ENCODE results near the gene MZB1. TPM values are rescaled to one million over a fixed set of nuclear protein-coding genes. Genes with fewer than 3 reads are reported as not detected.

MZB1 gene
- polyA plus RNA-seq, 1 of the 3 experiments (the other 2 are of a cell fraction), result not detected

GRCh38 chr5:139416651-139417050 lies 26.9 kb upstream of the MZB1 start:
- TF ChIP-seq EP300 (IDR thresholded peaks at IDR 0.05; ENCODE audit: borderline replicate concordance in 1 of 2, low read depth in 1 of 2, low read length in 1 of 2) (no peak), USF1 (IDR thresholded peaks at IDR 0.05; ENCODE audit: borderline replicate concordance, low read depth) (no peak), CTCF (IDR thresholded peaks at IDR 0.05) (no peak), IRF3 (IDR thresholded peaks at IDR 0.05; ENCODE audit: low read depth, low read length) (no peak), SMC3 (IDR thresholded peaks at IDR 0.05; ENCODE audit: low read depth, low read length) (no peak), REST (IDR thresholded peaks at IDR 0.05; ENCODE audit: low read depth, low read length) (no peak), CHD2 (IDR thresholded peaks at IDR 0.05; ENCODE audit: low read length, partially characterized antibody) (no peak), MEF2A (IDR thresholded peaks at IDR 0.05; ENCODE audit: borderline replicate concordance, low read depth) (no peak), YY1 (IDR thresholded peaks at IDR 0.05; ENCODE audit: low read depth) (no peak), RFX5 (IDR thresholded peaks at IDR 0.05; ENCODE audit: low read length) (no peak), ZBTB33 (IDR thresholded peaks at IDR 0.05; ENCODE audit: borderline replicate concordance, low read depth) (no peak), GABPA (IDR thresholded peaks at IDR 0.05; ENCODE audit: low read depth) (no peak), TEAD4 (IDR thresholded peaks at IDR 0.05; ENCODE audit: borderline replicate concordance, insufficient read depth) (no peak), RXRA (IDR thresholded peaks at IDR 0.05; ENCODE audit: borderline replicate concordance, low read depth) (no peak), PBX3 (IDR thresholded peaks at IDR 0.05) (no peak), POLR2AphosphoS5 (IDR thresholded peaks at IDR 0.05; ENCODE audit: low read depth, low read length) (no peak), FOXM1 (IDR thresholded peaks at IDR 0.05; ENCODE audit: low read depth) (no peak)
- ChIA-PET CTCF (interaction anchor here (1.3 to 1.6 kb wide), 3 partner anchors 8 to 97 kb away, joined by 3 to 7 read pairs (median 5); no protein-coding TSS in a partner anchor), POLR2A (no interaction called here)
- peaks cover 0 to 4% of the 10 kb centered on the region in 2 experiments; a peak in 1 of 4 replicates for H3K4me1 ChIP-seq (ENCODE audit: control insufficient read depth in 1 of 2, insufficient read depth in 2 of 2, low read depth in 1 of 2, low read length in 1 of 2)
- H3K9me2 ChIP-seq, result no peaks in the 10 kb centered on the region
- no peak overlapping the region for H3K4me3 ChIP-seq (ENCODE audit: low read depth in 2 of 2, low read length in 1 of 2)
- H3K36me3 ChIP-seq (replicated peaks in 1 of 2; ENCODE audit: control insufficient read depth in 1 of 2, insufficient read depth in 2 of 2, low read length in 1 of 2), result peaks cover 42 to 59% of the 10 kb centered on the region in 2 experiments
- H2AFZ ChIP-seq (ENCODE audit: low read depth), result no peak overlapping the region
- H3K79me2 ChIP-seq (ENCODE audit: insufficient read depth), result no peaks in the 10 kb centered on the region
- no peak overlapping the region for H3K9ac ChIP-seq
- no peaks in the 10 kb centered on the region for H3K27me3 ChIP-seq (ENCODE audit: insufficient read depth)
- H3K9me3 ChIP-seq, result no peaks in the 10 kb centered on the region
- 94% methylated on average over 9 of the region's 9 CpGs for WGBS (ENCODE audit: low lambda C conversion rate)
- no peaks in the 10 kb centered on the region for H4K20me1 ChIP-seq (ENCODE audit: insufficient read depth)
- DNase-seq, result no peak
- no peaks in the 10 kb centered on the region for H3F3A ChIP-seq (replicated peaks; ENCODE audit: insufficient read depth)
- no peak overlapping the region for H3K4me2 ChIP-seq
- H3K27ac ChIP-seq (ENCODE audit: low read depth in 2 of 2, low read length in 1 of 2), result no peak overlapping the region

All from SK-N-SH (cell line).